Fibroblast of lung (primary cell): Measurements from ENCODE around the gene BOD1L2. TPM values are rescaled to one million over a fixed set of nuclear protein-coding genes. Genes with fewer than 3 reads are reported as not detected.

Experiments
- DNase-seq, 2 donors: peaks; one replicate each; pipeline versions ENCODE4 v3.0.0 to v3.0.0-alpha.2; 2010; ENCODE audit warnings: low read depth in 2 of 2
- H2AFZ ChIP-seq: 2 replicates; pipeline ENCODE4 v1.5.1; 2012; ENCODE audit warnings: low read length, control low read depth, inconsistent platforms
- H3K27ac ChIP-seq: 2 replicates; pipeline ENCODE4 v1.5.1; 2011; ENCODE audit warnings: low read length, control low read depth; ENCODE audit not compliant: insufficient read depth
- H3K27me3 ChIP-seq: 2 replicates; pipeline ENCODE4 v1.5.1; 2011; ENCODE audit warnings: mild to moderate bottlenecking, low read length; ENCODE audit not compliant: control insufficient read depth, insufficient read depth
- H3K36me3 ChIP-seq: 2 replicates; pipeline ENCODE4 v1.5.1; 2011; ENCODE audit warnings: low read length; ENCODE audit not compliant: control insufficient read depth, insufficient read depth
- H3K4me1 ChIP-seq: 2 replicates; pipeline ENCODE4 v1.5.1; 2011; ENCODE audit warnings: low read length; ENCODE audit not compliant: control insufficient read depth, insufficient read depth; ENCODE audit errors: extremely low read depth
- H3K4me2 ChIP-seq: 2 replicates; pipeline ENCODE4 v1.5.1; 2011; ENCODE audit warnings: low read length, control low read depth; ENCODE audit not compliant: insufficient read depth; ENCODE audit errors: extremely low read depth
- H3K4me3 ChIP-seq, 4 experiments: fragments of 200-600 bp in 1 of 4; sonication (generic) in 1 of 4; replicated peaks in 1 of 4; 2 replicates each; pipeline ENCODE4 v1.5.1; 2011 to 2016; ENCODE audit warnings: low read length in 4 of 4, low read depth in 3 of 4, mild to moderate bottlenecking in 3 of 4, control low read depth in 2 of 4, inconsistent platforms in 1 of 4, mixed read lengths in 1 of 4; ENCODE audit not compliant: insufficient read depth in 1 of 4; ENCODE audit errors: control extremely low read depth in 1 of 4
- H3K79me2 ChIP-seq: 2 replicates; pipeline ENCODE4 v1.5.1; 2012; ENCODE audit warnings: mild to moderate bottlenecking, low read length, inconsistent platforms; ENCODE audit not compliant: control insufficient read depth, insufficient read depth
- H3K9ac ChIP-seq: 2 replicates; pipeline ENCODE4 v1.5.1; 2011; ENCODE audit warnings: mild to moderate bottlenecking, low read length, control low read depth; ENCODE audit not compliant: insufficient read depth
- H3K9me3 ChIP-seq: 2 replicates; pipeline ENCODE4 v1.5.1; 2012; ENCODE audit warnings: low read depth, low read length; ENCODE audit not compliant: control insufficient read depth, insufficient read depth
- H4K20me1 ChIP-seq: 2 replicates; pipeline ENCODE4 v1.5.1; 2011; ENCODE audit warnings: low read length; ENCODE audit not compliant: control insufficient read depth, insufficient read depth; ENCODE audit errors: extremely low read depth
- CTCF ChIP-seq, 2 donors: IDR thresholded peaks in 1 of 2; conservative IDR thresholded peaks in 1 of 2; 1 replicate in 1 of 2; 2 replicates in 1 of 2; pipeline ENCODE4 v1.5.1; 2011 to 2012; ENCODE audit warnings: low read length in 2 of 2, control low read depth in 1 of 2, inconsistent platforms in 1 of 2, low read depth in 1 of 2, mild to moderate bottlenecking in 1 of 2
- EZH2 ChIP-seq: IDR thresholded peaks from 2 replicates; pipeline ENCODE4 v1.5.1; 2012; ENCODE audit warnings: low read length, control low read depth, mild to moderate bottlenecking; ENCODE audit errors: missing control alignments
- polyA plus RNA-seq, 2 donors: library from polyadenylated mRNA; depleted of rRNA in 1 of 2; stranded (reverse) in 1 of 2; unstranded in 1 of 2; fragments of >200 nt; gene quantifications; 2 replicates each; pipeline ENCODE4 v1.2.1, GENCODE V29; 2011 to 2012; ENCODE audit warnings: missing spikeins in 1 of 2
- total RNA-seq: library from RNA; depleted of rRNA; stranded (reverse); fragments of >200 nt; gene quantifications from 2 replicates; pipeline ENCODE4 v1.2.1, GENCODE V29; 2014

BOD1L2 gene
- total and polyA plus RNA-seq, 2 donors (not counting 1 experiment from before 2014, with no cell fraction given): not detected

- H3K27ac ChIP-seq: no peak overlapping the region
- DNase-seq: no peak
- H3K4me1 ChIP-seq: no peaks in the 10 kb centered on the region
- no peaks in the 10 kb centered on the region for H3K79me2 ChIP-seq
- H3K27me3 ChIP-seq: no peaks in the 10 kb centered on the region
- no peak overlapping the region for H2AFZ ChIP-seq
- peak in 1 of 2 donors; percentile 9 for TF ChIP-seq CTCF (conservative IDR thresholded peaks at IDR 0.05 in 1 of 2, IDR thresholded peaks at IDR 0.05 in 1 of 2; ENCODE audit: low read depth in 1 of 2, low read length in 2 of 2)
- TF ChIP-seq EZH2: no peak
- H3K9me3 ChIP-seq: no peaks in the 10 kb centered on the region
- no peak overlapping the region for H3K9ac ChIP-seq
- no peak overlapping the region for H3K4me3 ChIP-seq
- H4K20me1 ChIP-seq: no peaks in the 10 kb centered on the region
- no peak overlapping the region for H3K4me2 ChIP-seq
- no peaks in the 10 kb centered on the region for H3K36me3 ChIP-seq
These were observed 11.2 kb upstream of the BOD1L2 start for GRCh38 chr18:57135699-57136098.

DNA sequence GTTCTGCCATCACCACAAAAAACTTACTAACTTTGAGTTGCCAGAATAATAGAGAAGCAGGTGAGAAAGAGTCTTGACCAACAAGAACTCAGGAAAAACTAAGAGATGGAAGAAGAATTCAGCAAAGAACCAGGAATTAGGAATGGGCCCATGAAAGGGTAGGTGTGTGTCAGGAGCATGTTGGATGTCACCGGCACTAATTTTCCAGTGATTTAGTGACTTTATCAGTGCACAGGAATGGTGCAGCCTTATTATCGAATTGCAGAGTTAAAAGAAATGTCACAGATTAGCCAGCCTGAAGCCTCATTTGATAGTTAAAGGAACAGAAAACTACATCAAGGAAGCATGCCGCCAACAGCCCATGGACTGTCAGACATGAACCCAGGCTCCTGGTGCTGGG, 9.0 kb upstream of the BOD1L2 start:
- Histone ChIP-seq H3K36me3 (no peaks in the 10 kb centered on the region), H3K9ac (no peak overlapping the region), H3K27ac (no peak overlapping the region), H3K4me1 (no peaks in the 10 kb centered on the region), H3K27me3 (no peaks in the 10 kb centered on the region), H2AFZ (no peak overlapping the region), H4K20me1 (no peaks in the 10 kb centered on the region), H3K4me2 (no peak overlapping the region), H3K4me3 (no peak overlapping the region), H3K79me2 (no peaks in the 10 kb centered on the region), H3K9me3 (no peaks in the 10 kb centered on the region)
- no peak for DNase-seq
- no peak for TF ChIP-seq EZH2
- TF ChIP-seq CTCF (conservative IDR thresholded peaks at IDR 0.05 in 1 of 2, IDR thresholded peaks at IDR 0.05 in 1 of 2; ENCODE audit: low read depth in 1 of 2, low read length in 2 of 2): no peak

DNA sequence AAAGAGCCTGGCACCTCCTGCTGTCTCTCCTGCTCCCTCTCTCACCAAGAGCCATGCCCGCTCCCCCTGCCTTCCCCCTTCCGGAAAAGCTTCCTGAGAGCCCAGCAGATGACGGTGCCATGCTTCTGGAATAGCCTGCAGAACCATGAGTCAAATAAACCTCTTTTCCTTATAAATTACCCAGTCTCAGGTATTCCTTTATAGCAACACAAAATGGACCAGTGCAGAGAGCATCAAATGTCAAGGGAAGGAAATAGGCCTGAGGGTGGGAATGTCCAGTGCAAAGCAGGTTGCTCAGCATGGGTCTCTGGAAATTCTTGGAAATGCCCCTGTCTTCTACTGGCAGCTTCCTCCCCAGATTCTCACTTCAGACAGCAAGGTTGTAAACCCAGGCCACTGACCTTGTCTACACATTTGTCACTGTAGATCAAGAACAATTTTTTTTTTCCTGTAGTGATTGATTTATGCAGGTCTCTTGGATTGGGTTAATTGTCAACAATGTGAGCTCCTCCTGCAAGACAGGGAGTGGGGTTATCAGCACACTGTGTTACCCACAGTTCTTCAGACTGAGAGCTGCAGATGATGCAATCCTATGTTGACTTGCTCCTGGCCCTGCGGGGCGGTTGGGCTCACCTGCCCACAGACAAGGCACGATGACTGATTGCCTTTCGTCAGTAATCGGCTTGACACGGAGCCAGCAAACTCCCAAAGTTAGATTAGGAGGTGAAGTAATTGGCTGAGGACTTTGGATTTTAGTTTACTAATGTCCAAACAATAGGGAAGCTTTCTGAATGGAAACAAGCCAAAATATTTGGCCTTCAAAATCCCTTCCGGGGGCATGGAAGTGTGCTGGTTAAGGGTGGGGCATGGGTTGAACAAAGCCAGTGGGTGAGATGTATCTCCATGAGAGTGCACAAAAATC, 5.4 kb upstream of the BOD1L2 start:
- TF ChIP-seq CTCF (conservative IDR thresholded peaks at IDR 0.05 in 1 of 2, IDR thresholded peaks at IDR 0.05 in 1 of 2; ENCODE audit: low read depth in 1 of 2, low read length in 2 of 2) (no peak), EZH2 (no peak)
- H3K4me1 ChIP-seq: no peaks in the 10 kb centered on the region
- H3K9me3 ChIP-seq: no peaks in the 10 kb centered on the region
- no peak overlapping the region for H2AFZ ChIP-seq
- H3K36me3 ChIP-seq: no peaks in the 10 kb centered on the region
- no peaks in the 10 kb centered on the region for H4K20me1 ChIP-seq
- no peaks in the 10 kb centered on the region for H3K27me3 ChIP-seq
- no peak for DNase-seq
- H3K9ac ChIP-seq: no peak overlapping the region
- H3K4me2 ChIP-seq: no peak overlapping the region
- no peaks in the 10 kb centered on the region for H3K79me2 ChIP-seq
- H3K27ac ChIP-seq: no peak overlapping the region
- no peak overlapping the region for H3K4me3 ChIP-seq
